A673 (cell line): Measurements from ENCODE around the gene KIAA1328.

Experiments used
- EZH2 ChIP-seq: fragments of 200-600 bp; sonication (generic); IDR thresholded peaks from 2 replicates; pipeline ENCODE4 v1.6.1; 2017; ENCODE audit warnings: borderline replicate concordance, low read depth, mild to moderate bottlenecking, mixed read lengths, antibody characterized with exemption, low read length; ENCODE audit not compliant: poor library complexity, severe bottlenecking
- TF ChIP-seq, protein P1 (sequence below): fragments of 300-800, 200-600 bp; sonication (generic); conservative IDR thresholded peaks from 2 replicates; pipeline ENCODE4 v1.5.1; 2017; ENCODE audit warnings: low read depth, mild to moderate bottlenecking, antibody characterized with exemption, low read length, moderate library complexity, mixed read lengths

- TF ChIP-seq, protein P1, sequence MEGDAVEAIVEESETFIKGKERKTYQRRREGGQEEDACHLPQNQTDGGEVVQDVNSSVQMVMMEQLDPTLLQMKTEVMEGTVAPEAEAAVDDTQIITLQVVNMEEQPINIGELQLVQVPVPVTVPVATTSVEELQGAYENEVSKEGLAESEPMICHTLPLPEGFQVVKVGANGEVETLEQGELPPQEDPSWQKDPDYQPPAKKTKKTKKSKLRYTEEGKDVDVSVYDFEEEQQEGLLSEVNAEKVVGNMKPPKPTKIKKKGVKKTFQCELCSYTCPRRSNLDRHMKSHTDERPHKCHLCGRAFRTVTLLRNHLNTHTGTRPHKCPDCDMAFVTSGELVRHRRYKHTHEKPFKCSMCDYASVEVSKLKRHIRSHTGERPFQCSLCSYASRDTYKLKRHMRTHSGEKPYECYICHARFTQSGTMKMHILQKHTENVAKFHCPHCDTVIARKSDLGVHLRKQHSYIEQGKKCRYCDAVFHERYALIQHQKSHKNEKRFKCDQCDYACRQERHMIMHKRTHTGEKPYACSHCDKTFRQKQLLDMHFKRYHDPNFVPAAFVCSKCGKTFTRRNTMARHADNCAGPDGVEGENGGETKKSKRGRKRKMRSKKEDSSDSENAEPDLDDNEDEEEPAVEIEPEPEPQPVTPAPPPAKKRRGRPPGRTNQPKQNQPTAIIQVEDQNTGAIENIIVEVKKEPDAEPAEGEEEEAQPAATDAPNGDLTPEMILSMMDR, result no peak
- TF ChIP-seq EZH2, result no peak
Observed at GRCh38 chr18:36950960-36951359, 122.0 kb downstream of the KIAA1328 start.
